ENCODE results near the gene F13A1.

DNA sequence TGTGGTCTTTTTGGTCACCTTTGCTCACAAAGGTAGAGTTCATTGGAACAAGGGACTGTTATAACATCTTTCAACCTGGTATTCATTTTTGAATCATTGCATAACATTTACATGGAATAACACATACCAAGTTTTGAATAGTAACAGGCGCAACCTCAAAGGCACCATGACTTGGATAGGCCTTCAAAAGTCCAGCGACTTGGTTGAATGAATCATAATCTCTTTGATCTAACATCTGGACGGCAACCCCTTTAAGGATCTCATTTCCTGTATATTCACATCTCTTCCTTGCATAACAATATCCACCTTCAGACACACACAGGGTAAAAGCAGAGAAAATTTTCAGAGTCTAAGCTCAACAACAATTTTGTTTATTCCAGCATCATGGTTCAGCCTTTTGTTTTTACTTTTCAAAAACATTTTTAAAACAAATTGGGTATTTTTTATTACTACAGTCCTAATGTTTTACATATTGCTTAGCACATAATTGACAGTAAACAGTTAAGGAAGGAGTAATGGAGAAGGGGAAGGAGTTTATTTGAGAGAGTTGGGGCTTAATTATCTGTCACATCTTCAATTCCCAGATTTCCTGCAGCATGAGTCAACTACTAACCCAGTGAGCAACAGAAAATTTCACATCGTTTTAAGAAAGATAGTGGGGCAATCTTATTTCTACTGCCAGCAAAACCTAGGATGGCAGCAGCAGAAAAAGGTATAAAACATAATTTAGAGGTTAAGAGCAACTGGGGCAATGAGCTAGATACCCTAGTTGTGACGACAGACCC, 41.8 kb upstream of the F13A1 start:
- TF ChIP-seq, protein P1, sequence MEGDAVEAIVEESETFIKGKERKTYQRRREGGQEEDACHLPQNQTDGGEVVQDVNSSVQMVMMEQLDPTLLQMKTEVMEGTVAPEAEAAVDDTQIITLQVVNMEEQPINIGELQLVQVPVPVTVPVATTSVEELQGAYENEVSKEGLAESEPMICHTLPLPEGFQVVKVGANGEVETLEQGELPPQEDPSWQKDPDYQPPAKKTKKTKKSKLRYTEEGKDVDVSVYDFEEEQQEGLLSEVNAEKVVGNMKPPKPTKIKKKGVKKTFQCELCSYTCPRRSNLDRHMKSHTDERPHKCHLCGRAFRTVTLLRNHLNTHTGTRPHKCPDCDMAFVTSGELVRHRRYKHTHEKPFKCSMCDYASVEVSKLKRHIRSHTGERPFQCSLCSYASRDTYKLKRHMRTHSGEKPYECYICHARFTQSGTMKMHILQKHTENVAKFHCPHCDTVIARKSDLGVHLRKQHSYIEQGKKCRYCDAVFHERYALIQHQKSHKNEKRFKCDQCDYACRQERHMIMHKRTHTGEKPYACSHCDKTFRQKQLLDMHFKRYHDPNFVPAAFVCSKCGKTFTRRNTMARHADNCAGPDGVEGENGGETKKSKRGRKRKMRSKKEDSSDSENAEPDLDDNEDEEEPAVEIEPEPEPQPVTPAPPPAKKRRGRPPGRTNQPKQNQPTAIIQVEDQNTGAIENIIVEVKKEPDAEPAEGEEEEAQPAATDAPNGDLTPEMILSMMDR (IDR thresholded peaks at IDR 0.05) = no peak
- no peak for TF ChIP-seq POLR2A (IDR thresholded peaks at IDR 0.05)

Data from uterus (tissue), 2 donors.